ENCODE measurements around the gene TREH.

TREH gene

DNA sequence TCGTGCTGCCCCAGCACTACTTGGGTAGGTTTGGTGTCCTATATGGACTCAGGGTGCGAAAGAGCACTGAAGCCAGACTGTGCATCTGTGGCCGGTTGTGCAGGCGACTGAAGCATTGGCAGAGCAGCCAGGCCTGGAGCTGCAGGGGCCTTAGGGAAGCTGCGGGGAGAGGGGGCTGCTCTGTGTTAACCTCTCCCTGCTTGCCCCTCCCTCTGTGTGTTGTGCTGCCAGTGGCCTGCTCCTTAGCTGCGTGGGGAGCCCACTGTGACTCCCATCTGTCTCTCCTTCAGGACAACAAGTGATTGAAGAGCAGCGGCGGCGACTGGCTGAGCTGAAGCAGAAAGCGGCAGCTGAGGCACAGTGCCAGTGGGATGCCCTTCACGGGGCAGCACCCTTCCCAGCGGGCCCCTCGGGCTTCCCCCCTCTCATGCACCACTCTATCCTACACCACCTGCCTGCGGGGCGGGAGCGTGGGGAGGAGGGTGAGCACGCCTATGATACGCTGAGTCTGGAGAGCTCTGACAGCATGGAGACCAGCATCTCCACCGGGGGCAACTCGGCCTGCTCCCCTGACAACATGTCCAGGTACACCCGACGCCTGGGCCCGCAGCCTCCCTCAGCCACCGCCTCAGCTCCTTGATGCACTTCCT is 34.3 kb downstream of the TREH start:
- DNase-seq: no peak

GRCh38 chr11:118644496-118644895 is 35.0 kb downstream of the TREH start:
- no peak for DNase-seq

GRCh38 chr11:118643995-118644345 is 35.5 kb downstream of the TREH start:
- DNase-seq: no peak

GRCh38 chr11:118643142-118643994 is 36.1 kb downstream of the TREH start:
- no peak for DNase-seq

DNA sequence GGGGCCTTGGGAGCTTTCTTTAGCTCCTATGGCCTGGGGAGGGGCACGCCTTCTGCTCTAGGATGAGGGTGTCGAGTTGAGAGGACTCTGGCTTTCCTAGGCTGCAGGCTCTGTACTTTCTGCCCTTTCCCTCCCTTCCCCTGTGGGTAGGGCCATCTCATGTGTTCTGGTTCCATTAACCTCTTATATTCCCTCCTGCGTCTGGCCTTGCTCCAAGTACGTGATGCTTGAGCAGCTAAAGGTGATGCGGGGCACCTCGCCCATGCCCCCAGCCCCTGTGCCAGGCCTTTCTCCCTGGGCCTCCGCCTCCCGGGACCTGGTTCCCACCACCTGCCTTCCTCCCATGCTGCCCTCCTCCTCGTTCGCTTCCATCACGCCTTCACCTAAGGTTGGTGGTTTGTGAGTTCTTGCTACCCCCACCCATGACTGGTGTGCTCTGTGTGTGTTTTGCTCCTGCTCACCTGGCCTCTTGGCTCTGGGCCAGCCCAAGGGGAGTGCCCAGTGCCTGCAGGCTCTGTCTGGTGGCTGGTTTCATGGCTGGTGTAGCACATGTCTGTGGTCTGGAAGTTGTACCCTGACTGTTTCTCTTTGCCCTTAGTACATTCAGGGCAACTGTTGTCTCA is 37.9 kb downstream of the TREH start:
- DNase-seq: peak; percentile 99

DNA sequence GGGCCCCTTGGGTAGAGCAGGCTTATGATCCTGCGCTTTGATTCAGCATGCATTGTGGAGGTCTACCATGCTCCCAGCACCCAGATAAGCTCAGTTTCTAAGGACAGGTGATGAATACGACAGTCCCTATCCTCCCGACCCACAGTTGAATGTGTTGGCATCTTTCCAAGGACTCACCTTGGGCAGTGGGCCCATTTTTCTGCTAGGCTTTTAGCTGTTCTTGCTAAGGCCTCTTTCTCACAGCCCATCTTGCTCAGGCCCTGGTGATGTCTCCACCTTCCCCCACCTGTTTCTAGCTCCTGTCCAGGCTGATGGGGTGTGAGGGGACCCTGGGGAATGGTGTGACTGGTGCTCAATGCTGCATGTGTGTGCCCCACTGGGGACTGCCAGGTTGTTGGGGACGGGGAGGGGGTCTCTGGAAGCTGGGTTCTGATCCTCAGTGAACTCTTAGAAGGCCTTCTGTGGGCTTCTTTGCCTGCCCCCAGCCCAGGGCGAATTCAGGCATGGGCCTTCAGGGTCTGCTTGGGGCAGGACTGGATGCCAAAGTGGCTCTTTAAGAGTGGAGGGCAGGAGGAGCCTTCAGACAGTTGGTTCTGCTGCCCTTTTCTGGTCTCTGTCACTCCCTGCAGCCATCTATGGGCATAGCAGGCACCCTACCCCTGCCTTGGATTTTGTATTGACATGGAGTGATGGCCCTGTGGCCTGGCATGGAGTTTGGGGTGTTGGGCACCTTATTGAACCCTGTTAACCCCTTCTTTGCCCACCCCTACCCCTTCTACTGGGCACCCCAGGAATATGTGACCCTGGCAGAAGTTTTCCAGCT is 38.9 kb downstream of the TREH start:
- DNase-seq: peak; percentile 37

DNA sequence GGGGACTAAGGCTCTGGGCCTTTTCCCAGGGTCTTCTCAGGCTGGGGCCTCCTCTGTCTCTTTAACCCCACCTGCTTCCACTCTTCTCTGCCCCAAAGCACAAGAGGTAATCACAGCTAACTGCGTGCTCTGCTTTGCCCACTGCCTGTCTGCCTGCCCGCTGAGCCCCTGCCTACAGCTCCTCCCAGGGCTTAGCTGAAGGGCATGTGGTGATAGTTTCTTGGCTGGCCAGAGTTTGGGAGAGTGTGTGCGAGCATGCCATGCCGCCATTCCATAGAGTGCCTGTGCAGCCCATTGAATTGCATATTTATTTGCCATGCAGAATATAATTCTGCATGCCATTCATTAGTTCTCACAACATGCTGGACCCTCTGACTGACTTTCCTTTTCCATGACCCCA is 39.6 kb downstream of the TREH start:
- peak; percentile 27 for DNase-seq

GRCh38 chr11:118638726-118639125 is 40.7 kb downstream of the TREH start:
- no peak for DNase-seq

GRCh38 chr11:118636569-118637290 is 42.7 kb downstream of the TREH start:
- DNase-seq: no peak

DNA sequence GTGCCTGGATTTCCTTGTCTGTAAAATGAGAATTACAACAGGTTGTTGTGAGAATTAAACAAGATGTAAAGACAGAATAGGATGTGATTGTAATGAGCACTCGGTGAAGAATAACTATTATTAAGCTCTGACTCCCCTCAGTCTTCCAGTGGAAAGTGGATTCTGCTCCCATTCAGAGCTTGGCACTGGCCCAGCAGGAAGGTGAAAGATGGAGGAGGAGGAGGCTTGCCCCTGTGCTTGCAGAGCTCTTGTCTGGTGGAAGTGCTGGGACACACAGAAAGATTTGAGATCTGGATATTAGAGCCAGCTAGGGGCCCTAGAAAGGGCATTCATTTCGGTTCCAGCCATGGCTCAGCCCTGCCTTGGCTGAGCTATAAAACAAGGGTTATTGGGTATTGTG is 43.8 kb downstream of the TREH start:
- peak; percentile 91 for DNase-seq

DNA sequence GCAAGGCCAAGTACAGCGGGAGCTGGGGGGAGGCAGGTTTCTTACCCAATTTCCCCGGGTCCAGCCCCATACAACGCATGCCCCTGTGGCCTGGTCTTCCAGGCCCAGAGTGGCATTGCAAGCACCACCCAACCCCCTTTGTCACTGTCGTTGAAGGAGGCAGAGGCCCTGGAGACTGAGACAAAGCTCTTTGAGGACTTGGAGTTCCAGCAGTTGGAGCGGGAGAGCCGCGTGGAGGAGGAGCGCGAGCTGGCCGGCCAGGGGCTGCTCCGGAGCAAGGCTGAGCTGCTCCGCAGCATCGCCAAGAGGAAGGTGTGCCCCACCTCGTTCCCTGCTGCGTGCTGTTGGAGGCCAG is 44.2 kb downstream of the TREH start:
- DNase-seq: peak; percentile 78

DNA sequence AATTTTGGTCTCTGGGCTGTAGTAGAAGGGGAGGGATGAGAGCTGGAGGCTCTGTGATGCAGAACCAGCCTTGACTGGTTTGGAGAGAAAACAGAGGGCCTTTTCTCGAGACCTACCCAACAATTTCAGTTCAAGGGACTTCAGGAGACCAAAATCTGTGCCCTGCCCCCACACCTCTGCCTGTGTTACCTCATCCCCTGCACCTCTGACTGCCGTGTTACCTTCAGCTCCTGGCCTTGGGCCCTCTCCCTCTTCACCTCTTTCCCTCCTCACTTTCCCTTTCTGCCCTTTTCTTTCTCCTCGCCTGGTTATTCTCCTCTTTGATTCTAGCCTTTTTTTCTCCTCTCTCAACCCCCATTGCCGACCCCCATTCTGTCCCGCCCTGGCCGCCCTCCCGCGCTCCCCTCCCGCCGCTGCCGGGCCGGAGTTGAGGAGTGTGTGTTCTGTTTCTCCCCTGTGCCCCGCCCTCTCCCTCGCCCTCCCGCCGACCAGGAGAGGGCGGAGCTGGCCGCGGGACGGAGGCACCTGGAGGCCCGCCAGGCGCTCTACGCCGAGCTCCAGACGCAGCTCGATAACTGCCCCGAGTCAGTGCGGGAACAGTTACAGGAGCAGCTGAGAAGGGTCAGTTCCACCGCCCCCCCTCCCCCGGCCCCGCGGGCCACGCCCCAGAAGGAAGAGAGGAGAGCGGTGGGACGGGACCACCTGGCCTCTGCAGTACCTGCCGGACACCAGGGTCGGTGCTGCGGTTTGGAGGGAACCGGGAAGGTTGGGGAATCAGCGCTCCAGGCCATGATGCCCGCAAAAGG is 44.8 kb downstream of the TREH start:
- DNase-seq: peak; percentile 91

GRCh38 chr11:118633979-118634378 is 45.5 kb downstream of the TREH start:
- no peak for DNase-seq

GRCh38 chr11:118633319-118633690 is 46.1 kb downstream of the TREH start:
- DNase-seq: no peak

DNA sequence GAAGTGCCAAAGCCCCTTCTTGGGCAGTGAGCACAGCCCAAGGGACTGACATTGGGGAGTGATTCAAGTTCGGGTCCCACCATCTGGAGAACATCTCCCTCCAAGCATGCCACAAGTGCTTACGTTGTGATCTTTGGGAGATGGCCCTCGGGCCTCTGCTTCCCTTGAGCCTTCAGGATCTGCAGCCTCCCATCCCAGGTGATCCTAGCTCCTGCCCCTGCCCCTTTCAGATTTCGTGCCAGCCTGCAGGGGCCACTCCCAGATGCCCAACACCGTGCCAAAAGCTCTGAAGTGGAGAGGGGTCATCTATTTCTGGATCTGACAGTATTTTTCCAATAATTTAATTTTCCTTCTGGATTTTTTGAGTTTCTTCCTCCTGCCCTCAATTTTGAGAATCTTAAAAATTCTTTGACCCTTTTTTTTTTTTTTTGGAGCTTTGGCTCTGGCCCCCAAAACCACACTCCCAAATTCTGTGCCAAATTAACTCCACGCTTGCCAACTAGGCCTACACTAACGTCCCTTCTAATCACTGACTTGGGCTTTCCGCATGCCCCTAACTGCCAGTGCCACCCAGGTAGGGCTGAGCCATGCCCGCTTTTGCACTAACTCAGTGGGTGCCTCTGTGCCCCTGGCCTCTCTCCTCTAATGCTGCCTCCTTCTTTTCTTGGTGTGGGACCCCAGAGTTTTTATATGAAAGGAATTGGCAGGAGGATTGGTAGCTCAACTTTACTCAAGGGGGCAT is 46.7 kb downstream of the TREH start:
- no peak for DNase-seq

- no peak for DNase-seq
Measured at GRCh38 chr11:118631142-118631909, 48.1 kb downstream of the TREH start.

- peak; percentile 99 for DNase-seq
Measured at GRCh38 chr11:118629761-118630661, 49.4 kb downstream of the TREH start.

DNA sequence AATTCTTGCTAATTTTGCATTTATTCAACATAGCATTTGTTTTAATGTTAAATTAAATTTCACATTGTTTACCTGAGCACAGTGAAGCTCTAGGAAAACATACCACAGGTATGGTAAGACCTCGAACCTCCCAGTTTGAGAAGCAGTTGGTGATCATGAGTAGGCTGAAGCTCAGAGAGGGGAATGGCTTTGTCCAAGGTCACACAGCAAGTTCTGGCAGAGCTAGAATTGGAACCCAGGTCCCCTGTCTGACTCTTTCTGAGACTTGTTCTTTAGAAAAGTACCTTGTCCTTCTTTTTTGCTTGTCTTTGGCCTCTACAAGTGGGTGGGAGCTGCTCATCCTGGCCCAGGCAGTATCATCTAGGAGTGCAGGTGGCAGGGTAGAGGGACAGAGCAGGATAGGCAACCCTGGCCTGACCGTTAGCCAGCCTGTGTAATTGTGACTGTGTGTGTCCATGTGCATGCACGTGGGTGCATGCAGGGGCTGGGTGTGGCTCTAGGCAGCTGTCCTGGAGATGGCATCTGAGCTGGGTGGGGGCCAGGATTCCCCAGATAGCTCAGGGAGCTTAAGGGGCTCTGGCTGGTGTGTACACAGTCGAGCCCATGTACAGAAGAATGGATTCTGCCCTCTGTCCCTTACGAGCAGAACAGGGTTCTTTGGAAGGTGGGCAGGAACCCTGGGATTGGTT is 50.4 kb downstream of the TREH start:
- no peak for DNase-seq

DNA sequence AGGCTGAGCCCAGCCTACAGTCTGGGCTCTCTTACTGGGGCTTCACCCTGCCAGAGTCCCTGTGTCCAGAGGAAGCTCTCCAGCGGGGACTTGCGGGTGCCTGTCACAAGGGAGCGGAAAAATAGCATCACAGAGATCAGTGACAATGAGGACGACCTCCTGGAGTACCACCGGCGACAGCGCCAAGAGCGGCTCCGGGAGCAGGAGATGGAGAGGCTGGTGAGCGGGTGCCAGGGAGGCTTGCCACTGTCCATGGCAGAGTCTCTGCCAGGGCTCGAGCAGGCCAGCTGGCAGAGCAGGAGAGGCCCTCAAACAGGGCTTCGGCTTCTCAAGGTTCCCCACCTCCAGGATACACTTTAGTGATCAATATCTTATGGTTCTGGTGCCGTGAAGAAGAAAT is 51.0 kb downstream of the TREH start:
- no peak for DNase-seq

Measured in DMS79 treated with DMSO at 0.1 percent for 48 hours (cell line).